Activated CD4-positive, alpha-beta T cell treated with anti-CD3 and anti-CD28 coated beads, Interleukin-2, amount 50 U/mL, for 1 hour (primary cell): ENCODE data around the gene HOXB4.

Experiments used
- DNase-seq: peaks from one replicate; pipeline ENCODE4 v3.0.0-alpha.2; 2020

Gene HOXB4

DNA sequence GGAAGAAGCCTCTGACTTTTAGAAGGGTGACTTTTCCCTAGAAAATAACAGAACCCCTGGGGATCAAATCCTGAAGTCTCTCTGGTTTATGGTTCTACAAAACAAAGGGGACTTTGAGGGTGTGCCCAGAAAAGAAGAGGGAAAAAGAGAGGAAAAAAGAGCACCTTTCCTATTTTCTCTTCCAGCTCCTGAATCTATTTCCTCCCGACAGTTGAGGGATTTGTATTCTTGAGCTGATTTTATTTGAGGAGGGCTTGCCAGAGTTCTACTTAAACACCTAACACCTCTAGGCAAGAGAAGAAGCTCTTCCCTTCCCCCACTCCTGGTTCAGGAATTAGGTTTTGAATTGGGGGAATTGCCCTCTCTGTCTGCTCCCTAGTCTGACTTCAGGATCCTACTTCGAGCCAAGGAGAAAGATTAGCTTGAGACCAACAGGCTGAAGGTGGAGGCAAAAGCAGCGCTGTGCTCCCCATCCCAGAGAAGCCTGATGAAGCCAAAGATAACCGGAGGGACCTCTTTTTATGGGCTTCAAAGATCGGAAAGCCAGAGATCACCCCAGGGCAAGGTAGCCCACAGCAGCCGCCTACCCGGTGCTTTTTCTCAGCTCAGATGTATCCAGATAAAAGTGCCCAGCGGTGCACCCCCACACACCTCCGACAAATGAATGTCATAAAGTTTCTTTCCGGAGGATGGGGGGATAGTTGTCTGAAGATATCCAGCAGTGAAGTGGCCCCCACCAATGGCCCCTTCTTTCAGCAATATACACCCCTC is 11.1 kb upstream of the HOXB4 start:
- no peak for DNase-seq

DNA sequence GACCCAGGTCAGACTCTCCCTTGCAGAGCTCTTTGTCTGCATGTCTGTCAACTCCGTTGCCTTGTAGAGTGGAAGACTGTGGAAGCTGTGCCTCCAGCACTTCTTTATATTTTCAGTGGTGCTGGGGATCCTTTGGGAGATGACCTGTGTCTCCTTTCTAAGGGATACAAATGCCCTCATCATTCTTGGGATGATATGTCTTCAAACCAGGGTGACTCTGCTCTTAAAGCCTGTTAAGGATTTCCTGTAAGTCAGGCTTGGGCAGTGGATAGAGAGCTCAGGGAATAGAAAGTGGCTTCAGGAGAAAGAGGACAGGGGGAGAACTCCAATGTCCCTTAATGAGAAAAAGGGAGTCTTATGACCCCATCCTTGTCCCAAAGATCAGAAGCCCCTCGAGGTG is 10.4 kb upstream of the HOXB4 start:
- DNase-seq: no peak

DNA sequence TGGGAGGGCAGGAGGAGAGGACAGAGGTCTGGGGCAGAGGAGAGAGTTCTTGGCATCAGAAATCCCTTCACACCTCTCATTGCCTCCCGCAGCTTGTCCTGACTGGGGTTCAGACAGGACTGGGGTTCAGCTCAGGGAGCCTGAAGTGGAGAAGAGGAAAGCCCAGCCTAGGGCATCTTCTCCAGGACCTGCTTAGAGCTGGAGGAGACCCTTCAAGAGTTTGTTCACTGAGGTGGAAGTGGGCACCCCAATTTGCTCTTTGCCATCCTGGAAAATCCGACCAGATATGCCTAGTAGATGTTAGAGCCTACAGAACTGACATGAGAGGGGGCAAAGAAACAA is 9.9 kb upstream of the HOXB4 start:
- DNase-seq: no peak

DNA sequence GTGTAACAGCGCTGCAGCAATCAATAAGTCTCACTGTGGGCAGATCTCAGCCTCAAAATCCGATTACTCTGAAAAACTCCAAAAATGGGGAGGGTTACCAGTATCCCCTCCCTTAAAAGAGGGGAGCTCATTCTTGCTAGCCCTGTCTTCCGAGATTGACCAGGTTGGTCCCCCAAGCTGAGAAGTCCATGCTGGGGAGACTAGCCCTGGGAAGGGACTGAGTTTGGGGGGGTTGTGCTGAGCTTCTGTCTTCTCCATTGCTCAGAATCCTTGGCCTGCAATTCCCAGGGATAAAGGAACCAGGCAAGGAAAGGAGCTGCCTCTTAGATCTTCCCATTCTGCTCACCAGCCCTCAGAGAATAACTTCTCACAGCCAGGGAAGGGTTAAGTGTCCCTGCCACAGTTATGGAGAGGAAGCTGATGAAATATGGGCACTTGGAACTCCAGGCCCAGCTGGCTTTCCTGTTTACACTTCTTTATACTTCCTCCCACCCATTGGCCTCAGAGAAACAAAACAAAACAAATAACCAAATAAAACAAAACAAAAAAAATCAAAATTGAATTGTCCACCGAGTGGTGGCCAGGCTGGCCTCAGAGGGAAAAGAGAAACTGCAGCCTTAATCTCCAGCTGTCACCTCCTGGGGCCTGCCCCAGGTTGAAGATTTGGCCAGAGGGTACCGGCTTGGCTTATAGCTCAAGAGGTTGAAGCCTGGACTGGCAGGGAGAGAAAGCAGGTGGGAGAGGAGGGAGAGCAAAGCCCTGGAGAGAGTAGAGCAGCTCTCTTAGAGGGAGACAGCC is 9.3 kb upstream of the HOXB4 start:
- no peak for DNase-seq

DNA sequence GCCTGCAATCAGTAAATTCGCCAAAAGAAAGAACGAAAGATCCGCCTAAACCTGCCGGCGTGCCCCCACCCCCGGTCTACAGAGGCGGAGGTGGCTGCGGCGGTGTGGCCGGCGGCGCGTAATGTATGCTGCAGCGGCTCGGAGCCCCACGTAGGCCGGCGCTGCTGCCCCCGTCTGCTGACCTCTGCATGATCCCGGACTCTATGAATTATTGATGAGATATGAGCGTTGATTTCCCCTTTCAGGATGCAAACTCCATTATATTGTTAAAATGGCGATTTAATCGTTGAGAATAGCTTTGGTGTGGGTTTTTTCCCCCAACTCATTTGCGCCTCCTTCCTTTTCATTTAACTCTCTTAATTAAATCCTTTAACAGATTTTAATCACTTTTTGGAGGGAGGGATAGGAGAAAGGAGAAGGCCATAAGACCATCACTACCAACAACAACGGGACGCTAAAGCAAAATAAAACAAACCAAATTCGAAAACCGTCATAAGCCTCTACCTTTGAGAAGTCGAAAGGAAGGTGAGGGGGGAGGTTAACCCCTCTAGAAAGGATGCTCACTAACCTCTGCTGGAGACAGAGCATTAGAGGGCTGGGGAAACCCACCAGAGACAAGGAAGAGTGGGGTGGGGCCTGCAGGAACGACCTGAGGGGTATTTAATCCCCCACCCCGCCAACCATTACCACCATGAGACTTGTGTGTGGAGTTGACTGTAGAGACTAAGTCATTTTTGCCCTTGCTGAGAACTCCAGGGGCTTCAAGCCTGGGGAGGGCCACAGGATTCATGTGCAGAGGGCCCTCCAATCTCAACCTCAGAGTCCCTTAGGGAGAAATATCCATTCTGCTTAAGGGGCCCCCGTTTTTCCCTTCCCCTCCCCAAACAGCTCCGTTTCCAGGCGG is 8.5 kb upstream of the HOXB4 start:
- DNase-seq: no peak

DNA sequence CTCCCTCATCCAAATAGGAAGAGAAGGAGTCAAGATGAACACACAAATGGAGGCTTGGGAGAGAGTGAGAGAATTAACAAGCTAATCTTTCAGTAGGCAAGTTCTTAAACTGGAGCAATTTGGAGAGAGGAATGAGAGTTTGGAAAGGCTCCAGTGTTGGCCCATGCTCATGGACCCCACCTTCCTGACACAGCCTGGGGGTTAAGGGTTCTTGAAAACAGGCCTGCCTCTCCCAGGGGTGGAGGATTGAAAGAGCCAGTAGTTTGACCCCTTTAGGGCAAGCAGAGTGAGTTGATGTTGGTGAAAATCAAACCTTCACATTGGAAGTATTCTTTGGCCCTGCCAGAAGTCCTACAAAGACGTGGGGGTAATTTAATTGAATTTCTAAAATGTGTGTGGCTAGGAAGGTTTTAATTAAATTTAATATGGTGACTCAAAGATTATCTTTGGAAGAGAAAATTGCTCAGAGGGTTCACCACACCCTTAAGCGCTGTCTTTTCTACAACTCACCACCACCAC is 6.1 kb upstream of the HOXB4 start:
- DNase-seq: no peak

DNA sequence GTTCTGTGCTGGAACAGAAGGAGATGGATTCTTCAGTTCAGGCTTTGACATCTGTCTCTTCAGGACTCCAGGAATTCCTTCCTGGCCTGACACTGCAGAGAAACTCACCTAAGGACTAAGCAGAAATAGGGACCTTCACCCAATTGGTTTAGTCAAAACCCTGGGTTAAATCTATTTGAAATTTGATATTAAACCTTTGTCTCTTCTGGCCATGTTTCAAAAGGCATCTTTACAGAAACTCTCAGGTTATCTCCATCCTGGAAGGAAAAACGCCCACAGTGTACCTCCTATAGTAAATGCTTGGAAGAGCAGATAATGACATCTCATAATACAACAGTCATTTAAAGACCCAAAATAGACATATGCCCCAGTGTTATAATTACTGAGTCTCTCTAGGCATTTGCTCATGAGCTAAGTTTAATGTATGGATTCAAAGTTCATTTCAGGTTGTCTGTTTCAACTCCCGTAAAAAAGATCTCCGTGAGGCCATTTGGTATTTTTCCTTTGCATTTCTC is 5.6 kb upstream of the HOXB4 start:
- no peak for DNase-seq

DNA sequence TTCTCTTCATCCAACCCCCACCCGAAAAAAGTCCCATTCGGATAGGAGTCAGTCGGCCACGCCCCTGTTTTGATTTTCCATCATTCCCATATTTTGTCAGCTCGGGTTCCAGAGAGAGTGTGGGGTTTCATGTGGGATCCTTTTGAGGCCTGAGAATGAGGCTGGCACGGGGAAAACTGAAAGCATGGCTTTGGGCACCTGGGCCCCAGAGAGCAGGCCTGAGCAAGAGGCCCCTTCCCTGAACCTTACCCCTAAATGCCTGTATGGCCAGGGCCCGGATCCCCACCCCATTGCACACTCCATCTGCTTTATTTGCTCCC is 4.6 kb upstream of the HOXB4 start:
- DNase-seq: no peak

DNA sequence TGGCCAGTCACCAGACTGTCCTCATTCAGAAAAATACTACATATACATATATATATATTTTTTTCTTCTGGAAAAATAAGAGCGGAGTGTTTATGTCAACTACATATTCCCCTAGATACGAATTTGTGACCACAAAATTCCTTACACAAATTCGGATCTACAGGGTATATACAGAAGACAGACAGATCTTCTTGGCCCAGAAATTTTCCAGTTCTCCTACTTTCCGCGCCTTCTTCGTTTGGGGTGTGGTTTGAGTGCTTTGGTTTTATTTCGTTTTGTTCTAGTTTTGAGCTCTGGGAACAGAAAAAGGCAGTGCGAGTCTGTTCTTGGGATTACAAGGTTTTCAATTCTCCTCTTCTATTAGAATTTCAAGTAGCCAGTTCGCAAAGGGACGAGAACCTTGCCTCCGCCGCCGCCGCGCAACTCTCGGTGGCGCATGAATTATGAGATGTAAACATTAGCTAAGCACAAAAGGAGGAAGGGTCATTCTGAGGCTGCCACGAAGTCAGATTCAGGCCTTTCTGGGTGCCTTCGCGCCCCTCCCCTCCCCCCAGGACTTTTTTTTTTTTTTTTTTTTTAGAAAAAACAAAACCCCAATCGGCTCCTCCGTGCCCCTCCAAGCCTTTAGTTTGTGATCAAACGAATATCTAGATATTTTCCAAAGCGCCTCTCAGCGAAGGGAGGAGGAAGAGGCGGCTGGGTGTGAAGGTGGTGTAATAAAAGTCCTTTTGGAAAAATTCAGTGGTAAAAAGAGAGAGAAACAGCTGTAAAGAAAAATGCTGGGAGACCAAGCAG is 1.8 kb upstream of the HOXB4 start:
- no peak for DNase-seq

DNA sequence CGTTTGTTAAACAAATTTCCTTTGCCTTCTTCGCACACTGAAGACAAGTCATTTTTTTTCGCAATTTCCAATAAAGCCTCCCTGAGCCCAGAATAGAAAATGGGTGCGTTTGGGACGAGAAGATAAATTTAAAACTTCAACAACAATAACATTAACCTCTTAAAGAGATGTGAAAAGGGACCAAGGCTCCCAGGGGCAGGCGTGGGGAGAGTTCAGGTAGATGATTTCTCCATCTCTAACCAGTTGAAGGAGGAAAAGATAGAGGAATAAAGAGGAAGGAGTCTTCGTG is 1.3 kb upstream of the HOXB4 start:
- DNase-seq: no peak

DNA sequence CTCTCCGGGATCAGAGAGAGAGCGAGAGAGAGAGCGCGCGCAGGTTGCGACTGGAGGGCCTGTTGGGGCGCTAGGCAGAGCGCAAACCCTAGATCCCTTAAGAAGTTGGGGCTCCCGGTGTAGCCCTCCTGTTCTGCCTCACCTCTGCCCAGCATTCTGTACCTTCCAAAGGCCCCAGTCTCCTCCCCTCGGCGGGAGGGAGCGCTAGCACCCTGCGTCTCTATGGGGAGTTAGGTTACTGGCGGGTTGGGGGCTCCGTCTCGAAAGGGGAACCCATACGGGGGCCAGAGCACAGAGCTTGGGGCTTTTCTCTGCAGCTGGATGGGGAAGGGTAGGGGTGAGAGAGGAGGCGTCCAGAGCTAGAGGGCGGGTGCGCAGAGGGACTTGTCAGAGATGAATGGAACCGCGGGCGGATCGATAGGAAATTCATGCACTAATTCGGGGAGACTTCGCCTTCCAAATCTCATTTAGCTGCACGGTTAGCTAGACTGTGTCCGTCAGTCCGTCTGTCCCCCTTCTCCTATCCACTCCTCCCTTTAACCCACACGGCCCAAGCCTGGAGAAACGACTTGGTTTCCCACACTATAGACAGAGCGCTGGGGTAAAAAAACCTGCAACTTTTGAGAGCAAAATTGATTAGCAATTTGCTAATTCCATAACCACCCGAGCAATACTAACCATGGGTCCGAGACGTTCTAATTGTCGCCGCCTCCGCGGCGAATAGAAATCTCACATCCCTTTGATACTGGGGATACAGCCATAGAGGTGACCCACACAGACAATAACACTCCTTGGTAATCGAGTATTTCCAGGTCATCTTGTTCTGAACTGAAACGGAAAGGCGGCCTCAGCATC is 693 bp upstream of the HOXB4 start:
- no peak for DNase-seq

DNA sequence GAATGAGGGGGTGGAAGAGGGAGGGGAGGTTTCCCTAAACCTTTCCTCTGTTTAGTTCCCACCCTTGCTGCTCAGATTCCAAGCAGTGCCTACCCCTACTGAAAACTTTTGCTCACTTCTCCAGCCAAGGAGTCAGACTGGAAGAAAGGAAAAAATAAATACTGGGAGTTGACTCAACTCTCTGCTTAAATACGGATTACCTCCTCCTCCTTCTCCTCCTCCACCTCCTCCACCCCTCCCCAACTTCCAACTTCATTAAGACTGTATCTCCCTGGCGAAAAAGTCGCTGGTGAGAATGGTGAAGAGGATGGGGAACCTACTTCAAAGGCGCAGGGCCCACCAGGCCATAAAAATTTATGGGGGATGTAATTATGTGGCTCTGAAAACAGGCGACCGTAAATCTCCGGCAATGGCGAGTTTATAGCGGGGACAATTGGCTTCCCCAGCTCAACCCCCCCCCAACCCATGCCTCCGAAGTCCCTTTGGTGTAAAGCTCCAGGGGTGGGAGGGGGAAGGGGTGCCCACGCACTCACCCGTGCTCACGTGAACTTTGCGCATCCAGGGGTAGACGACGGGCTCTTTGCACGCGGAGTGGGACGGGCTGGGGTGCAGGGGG is 712 bp downstream of the HOXB4 start:
- DNase-seq: no peak

DNA sequence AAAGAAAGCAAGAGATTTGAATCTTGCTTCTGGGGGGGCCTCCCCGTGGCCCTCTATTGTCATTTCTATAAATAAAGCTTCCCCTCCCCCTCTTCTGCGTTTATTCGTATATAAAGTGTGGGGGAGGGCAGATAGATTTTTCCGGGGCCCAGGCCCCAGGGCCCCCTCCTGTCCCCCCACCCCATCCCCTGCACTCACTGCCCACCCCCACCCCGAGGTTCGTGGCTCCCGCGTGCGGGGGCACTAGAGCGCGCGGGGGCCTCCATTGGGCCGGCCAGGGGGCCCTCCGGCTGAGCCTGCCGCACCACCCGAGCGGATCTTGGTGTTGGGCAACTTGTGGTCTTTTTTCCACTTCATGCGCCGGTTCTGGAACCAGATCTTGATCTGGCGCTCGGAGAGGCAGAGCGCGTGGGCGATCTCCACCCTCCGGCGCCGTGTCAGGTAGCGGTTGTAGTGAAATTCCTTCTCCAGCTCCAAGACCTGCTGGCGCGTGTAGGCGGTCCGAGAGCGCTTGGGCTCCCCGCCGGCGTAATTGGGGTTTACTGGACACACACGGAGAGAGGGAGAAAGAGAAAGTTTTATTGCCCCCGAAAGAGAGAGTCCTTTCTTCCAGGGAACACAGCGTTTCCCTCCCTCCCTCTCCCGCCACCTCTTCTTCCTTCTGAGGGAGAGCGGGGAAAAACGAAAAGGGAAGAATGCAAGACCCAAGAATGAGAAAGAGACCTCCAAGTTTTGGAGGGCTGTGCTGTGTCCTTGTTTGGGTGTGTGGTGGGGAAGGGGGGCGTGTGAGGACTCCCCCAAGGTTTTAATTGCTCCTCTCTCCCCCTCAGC is 1.5 kb downstream of the HOXB4 start:
- DNase-seq: no peak

DNA sequence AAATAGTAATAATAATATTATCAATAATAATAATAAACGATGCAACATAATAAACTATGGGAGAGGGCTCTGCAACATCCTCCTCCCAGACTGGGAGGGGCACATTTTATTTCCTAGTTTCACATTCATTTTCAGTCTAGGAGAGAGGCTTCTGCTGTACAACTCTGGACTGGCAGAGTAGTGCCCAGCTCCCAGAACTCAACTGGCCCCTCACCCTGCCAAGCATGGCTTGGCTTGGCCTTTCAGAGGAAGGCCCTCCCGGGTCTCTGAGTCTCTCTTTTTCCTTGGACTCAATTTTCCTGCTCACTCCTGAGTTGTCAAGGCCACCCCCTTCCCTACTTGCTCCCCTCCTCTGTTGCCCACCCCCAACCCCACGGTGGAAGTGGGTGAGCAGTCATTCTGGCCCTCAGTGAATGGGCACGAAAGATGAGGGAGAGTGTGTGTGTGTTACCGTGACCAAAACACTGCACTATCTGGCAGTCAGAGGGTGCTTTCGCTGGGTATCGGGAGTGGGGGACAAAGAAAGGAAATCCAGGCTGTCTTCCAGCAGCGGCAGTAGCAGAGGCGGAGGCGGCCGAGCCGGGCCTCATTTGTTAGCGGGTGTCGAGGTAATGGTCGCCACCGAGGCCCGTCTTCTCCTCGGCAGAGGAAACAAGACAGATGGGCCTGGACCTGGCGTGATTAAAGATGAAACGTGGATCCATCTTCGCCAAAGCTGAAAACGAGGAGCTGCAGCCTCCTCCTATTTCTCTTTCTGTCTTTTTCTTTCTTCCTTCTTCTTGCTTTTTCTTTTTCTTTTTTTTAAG is 2.3 kb downstream of the HOXB4 start:
- no peak for DNase-seq

DNA sequence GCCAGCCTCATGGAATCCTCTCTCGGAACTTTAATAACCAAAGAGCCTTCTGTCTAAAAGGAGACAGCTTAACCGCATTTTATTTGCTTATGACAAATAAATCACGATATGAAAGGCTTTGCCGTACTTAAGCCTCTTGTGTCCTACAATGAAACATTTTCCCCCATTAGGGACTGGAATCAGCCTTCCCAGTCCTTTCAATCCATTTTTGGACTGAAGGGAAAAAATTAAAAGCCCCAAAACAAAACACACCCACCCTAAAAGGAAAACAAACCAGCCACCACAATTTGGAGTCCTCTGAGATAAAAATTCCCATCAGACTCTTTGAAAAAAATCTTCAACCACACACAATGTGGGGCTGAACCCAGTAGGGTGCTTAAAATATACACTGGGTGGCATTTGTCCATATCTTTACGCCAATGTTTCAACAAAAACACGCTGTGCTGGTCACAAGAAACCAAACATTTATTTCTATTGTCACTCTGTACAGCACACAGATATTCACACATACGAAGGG is 3.0 kb downstream of the HOXB4 start:
- DNase-seq: no peak

DNA sequence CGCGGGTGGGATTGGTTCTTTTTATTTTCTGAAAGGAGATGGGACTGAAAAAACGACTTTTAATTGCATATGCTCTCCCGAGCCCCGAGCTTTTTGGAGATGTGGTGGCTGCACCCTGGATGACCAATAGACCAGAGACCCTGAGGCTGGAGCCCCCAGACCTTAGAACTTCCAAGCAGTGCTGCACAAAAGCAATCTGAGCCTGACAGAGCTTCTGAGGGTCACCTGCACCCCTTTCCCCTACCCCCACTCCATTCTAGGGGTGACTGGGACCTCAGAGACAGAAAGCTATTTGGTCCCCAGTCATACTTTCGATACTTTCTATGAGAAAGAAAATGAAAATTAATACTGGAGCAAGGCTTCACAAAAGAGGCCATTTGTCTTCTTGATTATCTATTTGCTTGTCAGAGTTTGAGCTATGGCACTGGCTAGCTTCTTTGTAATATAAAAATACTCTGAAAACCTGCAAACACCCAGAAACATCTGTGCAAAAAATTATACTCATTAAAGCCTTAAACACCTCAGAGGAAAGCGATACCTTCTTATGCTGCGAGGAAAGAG is 3.6 kb downstream of the HOXB4 start:
- DNase-seq: no peak

DNA sequence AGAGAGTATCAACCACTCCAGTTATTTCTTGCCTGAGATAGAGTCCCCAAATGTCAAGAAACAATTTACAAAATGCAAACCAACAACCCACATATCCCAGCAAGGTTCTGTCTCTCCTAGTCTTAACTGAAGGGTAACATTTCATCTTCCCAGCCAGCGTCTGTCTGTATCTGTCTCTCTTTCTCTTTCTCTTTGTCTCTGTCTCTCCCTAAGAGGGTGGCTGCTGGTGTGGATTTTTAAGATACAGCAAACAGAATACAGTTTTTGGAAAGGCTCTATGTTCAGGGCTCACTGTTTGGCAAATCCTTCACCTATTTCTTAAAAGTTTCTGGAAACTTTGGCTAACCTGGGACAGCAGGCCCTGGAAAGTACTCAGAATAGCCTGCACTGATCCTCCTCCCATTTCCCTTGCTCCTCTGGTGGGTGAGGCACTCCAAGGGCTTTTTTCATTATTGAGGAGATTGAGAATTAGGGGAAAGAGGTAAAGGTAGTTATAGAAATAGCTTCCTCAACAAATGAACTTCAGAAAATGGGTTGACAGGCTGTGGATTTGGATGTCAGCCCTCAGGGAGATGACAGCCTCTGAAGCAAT is 6.2 kb downstream of the HOXB4 start:
- no peak for DNase-seq
